ENCODE results near the gene REL.

- TF ChIP-seq NFRKB (IDR thresholded peaks at IDR 0.05) (no peak), TARDBP (IDR thresholded peaks at IDR 0.05) (no peak), FOXM1 (IDR thresholded peaks at IDR 0.05; ENCODE audit: borderline replicate concordance) (no peak), ELF4 (IDR thresholded peaks at IDR 0.05) (no peak), SP1 (IDR thresholded peaks at IDR 0.05) (no peak), HDGF (IDR thresholded peaks at IDR 0.05; ENCODE audit: borderline replicate concordance) (no peak), BHLHE40 (IDR thresholded peaks at IDR 0.05; ENCODE audit: borderline replicate concordance) (no peak), SUZ12 (IDR thresholded peaks at IDR 0.05) (no peak)
- TF ChIP-seq, protein P1, sequence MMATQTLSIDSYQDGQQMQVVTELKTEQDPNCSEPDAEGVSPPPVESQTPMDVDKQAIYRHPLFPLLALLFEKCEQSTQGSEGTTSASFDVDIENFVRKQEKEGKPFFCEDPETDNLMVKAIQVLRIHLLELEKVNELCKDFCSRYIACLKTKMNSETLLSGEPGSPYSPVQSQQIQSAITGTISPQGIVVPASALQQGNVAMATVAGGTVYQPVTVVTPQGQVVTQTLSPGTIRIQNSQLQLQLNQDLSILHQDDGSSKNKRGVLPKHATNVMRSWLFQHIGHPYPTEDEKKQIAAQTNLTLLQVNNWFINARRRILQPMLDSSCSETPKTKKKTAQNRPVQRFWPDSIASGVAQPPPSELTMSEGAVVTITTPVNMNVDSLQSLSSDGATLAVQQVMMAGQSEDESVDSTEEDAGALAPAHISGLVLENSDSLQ (IDR thresholded peaks at IDR 0.05), result no peak
These were observed 55.4 kb downstream of the REL start for GRCh38 chr2:60936757-60937156.
